Measurements from ENCODE around the gene ATG9B. TPM values are rescaled to one million over a fixed set of nuclear protein-coding genes. Genes with fewer than 3 reads are reported as not detected.

The ATG9B gene
- polyA plus RNA-seq, 1 of the 3 experiments (the other 2 are of a cell fraction) = 0.67 TPM

- H3K4me3 ChIP-seq (ENCODE audit: low read depth in 2 of 2, low read length in 1 of 2) = no peak overlapping the region; a peak in 1 of 4 replicates
- H3F3A ChIP-seq (replicated peaks; ENCODE audit: insufficient read depth) = peaks cover 5% of the 10 kb centered on the region
- WGBS (ENCODE audit: low lambda C conversion rate) = 16% methylated on average over 11 of the region's 12 CpGs
- POLR2A ChIA-PET = interaction anchor here (0.7 to 4.3 kb wide), 11 partner anchors 8 to 184 kb away, joined by 3 to 26 read pairs (median 7); partner anchors contain the start of gene ABCB8
- H3K9ac ChIP-seq = no peak overlapping the region
- TF ChIP-seq FOXM1 (IDR thresholded peaks at IDR 0.05; ENCODE audit: low read depth) (no peak), MXI1 (IDR thresholded peaks at IDR 0.05; ENCODE audit: low read depth, low read length) (peak; percentile 87; the same call in 1 of the 2 replicates), RCOR1 (IDR thresholded peaks at IDR 0.05; ENCODE audit: low read length) (peak; percentile 75; the same call in 1 of the 2 replicates), EP300 (IDR thresholded peaks at IDR 0.05; ENCODE audit: borderline replicate concordance in 1 of 2, low read depth in 1 of 2, low read length in 1 of 2) (peak in 1 of 2 experiments; percentile 98; a peak in 2 of 4 replicates), EZH2phosphoT487 (IDR thresholded peaks at IDR 0.05; ENCODE audit: borderline replicate concordance, low read depth) (no peak), MAX (IDR thresholded peaks at IDR 0.05; ENCODE audit: low read depth) (no peak), RAD21 (IDR thresholded peaks at IDR 0.05; ENCODE audit: low read length) (peak; percentile 39), SMC3 (IDR thresholded peaks at IDR 0.05; ENCODE audit: low read depth, low read length) (peak; percentile 21; the same call in 1 of the 2 replicates), PBX3 (IDR thresholded peaks at IDR 0.05) (no peak), FOXJ3 (CRISPR knock-in tag; IDR thresholded peaks at IDR 0.05) (peak; percentile 99), TEAD4 (IDR thresholded peaks at IDR 0.05; ENCODE audit: borderline replicate concordance, insufficient read depth) (no peak), JUND (IDR thresholded peaks at IDR 0.05) (no peak), TCF12 (IDR thresholded peaks at IDR 0.05) (peak; percentile 64), CHD2 (IDR thresholded peaks at IDR 0.05; ENCODE audit: low read length, partially characterized antibody) (peak; percentile 92), ELF1 (IDR thresholded peaks at IDR 0.05) (no peak)
- H3K36me3 ChIP-seq (replicated peaks in 1 of 2; ENCODE audit: control insufficient read depth in 1 of 2, insufficient read depth in 2 of 2, low read length in 1 of 2) = no peaks in the 10 kb centered on the region
- H3K4me2 ChIP-seq = no peak overlapping the region
- H2AFZ ChIP-seq (ENCODE audit: low read depth) = no peak overlapping the region
- peaks cover 0 to 96% of the 10 kb centered on the region in 2 experiments; a peak in 2 of 4 replicates for H3K4me1 ChIP-seq (ENCODE audit: control insufficient read depth in 1 of 2, insufficient read depth in 2 of 2, low read depth in 1 of 2, low read length in 1 of 2)
- H3K9me3 ChIP-seq = no peaks in the 10 kb centered on the region
- no peaks in the 10 kb centered on the region for H3K9me2 ChIP-seq
- peak overlapping the region in 1 of 2 experiments; percentile 100; a peak in 3 of 4 replicates for H3K27ac ChIP-seq (ENCODE audit: low read depth in 2 of 2, low read length in 1 of 2)
- no peaks in the 10 kb centered on the region for H4K20me1 ChIP-seq (ENCODE audit: insufficient read depth)
- H3K79me2 ChIP-seq (ENCODE audit: insufficient read depth) = no peaks in the 10 kb centered on the region
- CTCF ChIA-PET = interaction anchor here (0.6 to 27.1 kb wide), 15 partner anchors 9 to 193 kb away, joined by 3 to 761 read pairs (median 4); no protein-coding TSS in a partner anchor
- peaks cover 75% of the 10 kb centered on the region for H3K27me3 ChIP-seq (ENCODE audit: insufficient read depth)
- DNase-seq = peak; percentile 93
Observed at GRCh38 chr7:150972023-150972468, 52.2 kb downstream of the ATG9B start.

- WGBS (ENCODE audit: low lambda C conversion rate) = 22% methylated on average over 13 of the region's 16 CpGs
- no peak overlapping the region for H3K9ac ChIP-seq
- H3K4me1 ChIP-seq (ENCODE audit: control insufficient read depth in 1 of 2, insufficient read depth in 2 of 2, low read depth in 1 of 2, low read length in 1 of 2) = peaks cover 0 to 93% of the 10 kb centered on the region in 2 experiments; a peak in 2 of 4 replicates
- DNase-seq = peak; percentile 90
- H3K4me2 ChIP-seq = no peak overlapping the region
- ChIA-PET POLR2A (interaction anchor here (0.7 to 4.3 kb wide), 16 partner anchors 8 to 603 kb away, joined by 3 to 26 read pairs (median 6); partner anchors contain the start of genes ABCB8 and REPIN1), CTCF (interaction anchor here (0.8 to 27.1 kb wide), 18 partner anchors 9 to 191 kb away, joined by 3 to 761 read pairs (median 4); no protein-coding TSS in a partner anchor)
- H3K9me2 ChIP-seq = no peaks in the 10 kb centered on the region
- H2AFZ ChIP-seq (ENCODE audit: low read depth) = no peak overlapping the region
- peaks cover 70% of the 10 kb centered on the region for H3K27me3 ChIP-seq (ENCODE audit: insufficient read depth)
- no peaks in the 10 kb centered on the region for H3K9me3 ChIP-seq
- peak overlapping the region in 1 of 2 experiments; percentile 100; a peak in 3 of 4 replicates for H3K27ac ChIP-seq (ENCODE audit: low read depth in 2 of 2, low read length in 1 of 2)
- no peaks in the 10 kb centered on the region for H3K79me2 ChIP-seq (ENCODE audit: insufficient read depth)
- H3F3A ChIP-seq (replicated peaks; ENCODE audit: insufficient read depth) = peaks cover 5% of the 10 kb centered on the region
- TF ChIP-seq RCOR1 (IDR thresholded peaks at IDR 0.05; ENCODE audit: low read length) (peak; percentile 44; the same call in 1 of the 2 replicates), FOSL2 (IDR thresholded peaks at IDR 0.05; ENCODE audit: borderline replicate concordance, low read depth) (no peak), RFX5 (IDR thresholded peaks at IDR 0.05; ENCODE audit: low read length) (peak; percentile 93), MXI1 (IDR thresholded peaks at IDR 0.05; ENCODE audit: low read depth, low read length) (peak; percentile 78), CHD2 (IDR thresholded peaks at IDR 0.05; ENCODE audit: low read length, partially characterized antibody) (peak; percentile 89), NRF1 (IDR thresholded peaks at IDR 0.05; ENCODE audit: low read depth, low read length) (no peak), EP300 (IDR thresholded peaks at IDR 0.05; ENCODE audit: borderline replicate concordance in 1 of 2, low read depth in 1 of 2, low read length in 1 of 2) (peak in 1 of 2 experiments; percentile 88; a peak in 2 of 4 replicates)
- H3K36me3 ChIP-seq (replicated peaks in 1 of 2; ENCODE audit: control insufficient read depth in 1 of 2, insufficient read depth in 2 of 2, low read length in 1 of 2) = no peaks in the 10 kb centered on the region
- H3K4me3 ChIP-seq (ENCODE audit: low read depth in 2 of 2, low read length in 1 of 2) = no peak overlapping the region; a peak in 1 of 4 replicates
- H4K20me1 ChIP-seq (ENCODE audit: insufficient read depth) = no peaks in the 10 kb centered on the region
Observed at GRCh38 chr7:150971242-150972022, 52.9 kb downstream of the ATG9B start.
